SK-N-SH (cell line): ENCODE measurements around the gene SORBS1. TPM values are rescaled to one million over a fixed set of nuclear protein-coding genes. Genes with fewer than 3 reads are reported as not detected.

Experiments
- CTCF ChIA-PET: fragments of 300-600, 350-600 bp; formaldehyde crosslinking; extraction: SDS; loops from one replicate; lab custom pipeline; 2021; lab: Yijun Ruan, JAX
- POLR2A ChIA-PET: fragments of 350-600 bp; sonication (Branson Sonifier 250); formaldehyde crosslinking; extraction: SDS; loops from one replicate; lab custom pipeline; 2020; ENCODE audit warnings: antibody characterized with exemption, inconsistent platforms; lab: Yijun Ruan, JAX
- DNase-seq: peaks from one replicate; pipeline ENCODE4 v3.0.0; 2012
- H2AFZ ChIP-seq: fragments of 200-600 bp; sonication (generic); 2 replicates; pipeline ENCODE4 v1.8.1; 2016; ENCODE audit warnings: antibody characterized with exemption, mild to moderate bottlenecking, low read depth
- H3F3A ChIP-seq: fragments of 200-600 bp; sonication (generic); replicated peaks from 2 replicates; pipeline ENCODE3; 2016; ENCODE audit warnings: antibody characterized with exemption, mild to moderate bottlenecking; ENCODE audit not compliant: insufficient read depth
- H3K27ac ChIP-seq, 2 experiments: fragments of 200-500 bp in 1 of 2; fragments of 200-600 bp in 1 of 2; sonication (Bioruptor generic) in 1 of 2; sonication (generic), shearing (Covaris generic) in 1 of 2; 2 replicates each; pipeline versions ENCODE4 v1.5.1 to v1.6.1; 2014 to 2016; ENCODE audit warnings: low read depth in 2 of 2, inconsistent platforms in 1 of 2, low read length in 1 of 2, mild to moderate bottlenecking in 1 of 2, mixed read lengths in 1 of 2
- H3K27me3 ChIP-seq: fragments of 200-600 bp; sonication (generic), shearing (Covaris generic); 2 replicates; pipeline ENCODE4 v1.6.1; 2016; ENCODE audit warnings: mixed run types; ENCODE audit not compliant: insufficient read depth
- H3K36me3 ChIP-seq, 2 experiments: fragments of 200-500 bp in 1 of 2; fragments of 200-600 bp in 1 of 2; sonication (Bioruptor generic) in 1 of 2; sonication (generic) in 1 of 2; replicated peaks in 1 of 2; 2 replicates each; pipeline versions ENCODE3 to v1.5.1; 2014 to 2016; ENCODE audit warnings: low read length in 1 of 2, mild to moderate bottlenecking in 1 of 2; ENCODE audit not compliant: insufficient read depth in 2 of 2, control insufficient read depth in 1 of 2
- H3K4me1 ChIP-seq, 2 experiments: fragments of 200-500 bp in 1 of 2; fragments of 200-600 bp in 1 of 2; sonication (Bioruptor generic) in 1 of 2; sonication (generic), shearing (Covaris generic) in 1 of 2; 2 replicates each; pipeline versions ENCODE4 v1.5.1 to v1.6.1; 2014 to 2016; ENCODE audit warnings: low read depth in 1 of 2, low read length in 1 of 2, mixed run types in 1 of 2; ENCODE audit not compliant: insufficient read depth in 2 of 2, control insufficient read depth in 1 of 2
- H3K4me2 ChIP-seq: fragments of 200-600 bp; sonication (generic), shearing (Covaris generic); 2 replicates; pipeline ENCODE4 v1.6.1; 2017; ENCODE audit warnings: mixed run types
- H3K4me3 ChIP-seq, 2 experiments: fragments of 200-500 bp in 1 of 2; fragments of 200-600 bp in 1 of 2; sonication (Bioruptor generic) in 1 of 2; sonication (generic), shearing (Covaris generic) in 1 of 2; 2 replicates each; pipeline versions ENCODE4 v1.5.1 to v1.8.1; 2014 to 2016; ENCODE audit warnings: low read depth in 2 of 2, inconsistent platforms in 1 of 2, low read length in 1 of 2, mild to moderate bottlenecking in 1 of 2, mixed read lengths in 1 of 2, moderate library complexity in 1 of 2
- H3K79me2 ChIP-seq: fragments of 200-600 bp; sonication (generic); 2 replicates; pipeline ENCODE4 v1.8.1; 2017; ENCODE audit warnings: mild to moderate bottlenecking; ENCODE audit not compliant: insufficient read depth
- H3K9ac ChIP-seq: fragments of 200-600 bp; sonication (generic); 2 replicates; pipeline ENCODE4 v1.6.1; 2017; ENCODE audit warnings: mixed run types
- H3K9me2 ChIP-seq: fragments of 200-600 bp; sonication (generic); 2 replicates; pipeline ENCODE4 v1.6.1; 2017; ENCODE audit warnings: mixed run types
- H3K9me3 ChIP-seq: fragments of 200-600 bp; sonication (generic); 2 replicates; pipeline ENCODE4 v1.6.1; 2017; ENCODE audit warnings: mixed run types, mild to moderate bottlenecking, moderate library complexity
- H4K20me1 ChIP-seq: fragments of 200-600 bp; sonication (generic); 2 replicates; pipeline ENCODE4 v1.6.1; 2017; ENCODE audit warnings: mild to moderate bottlenecking, mixed run types; ENCODE audit not compliant: insufficient read depth
- CHD2 ChIP-seq: fragments of 150-350 bp; IDR thresholded peaks from 2 replicates; pipeline ENCODE4 v1.6.1; 2018; ENCODE audit warnings: low read length; ENCODE audit not compliant: partially characterized antibody
- FOSL2 ChIP-seq: IDR thresholded peaks from 2 replicates; pipeline ENCODE4 v1.4.0; 2012; ENCODE audit warnings: low read depth, mild to moderate bottlenecking, moderate library complexity, borderline replicate concordance
- POLR2AphosphoS5 ChIP-seq: IDR thresholded peaks from 2 replicates; pipeline ENCODE4 v1.6.1; 2012; ENCODE audit warnings: low read depth, low read length
- RFX5 ChIP-seq: IDR thresholded peaks from 2 replicates; pipeline ENCODE4 v1.6.1; 2012; ENCODE audit warnings: mild to moderate bottlenecking, improper control_type of control experiment, low read length
- TAF1 ChIP-seq: IDR thresholded peaks from 2 replicates; pipeline ENCODE4 v1.6.1; 2012; ENCODE audit warnings: low read depth, mild to moderate bottlenecking, low read length, moderate library complexity, borderline replicate concordance
- TEAD4 ChIP-seq: IDR thresholded peaks from 2 replicates; pipeline ENCODE4 v1.4.0; 2012; ENCODE audit warnings: mild to moderate bottlenecking, borderline replicate concordance; ENCODE audit not compliant: insufficient read depth
- USF1 ChIP-seq: IDR thresholded peaks from 2 replicates; pipeline ENCODE4 v1.4.0; 2012; ENCODE audit warnings: low read depth, borderline replicate concordance
- YY1 ChIP-seq: IDR thresholded peaks from 2 replicates; pipeline ENCODE4 v1.4.0; 2012; ENCODE audit warnings: low read depth, mild to moderate bottlenecking
- WGBS: methylation state at CpG from one replicate; pipeline ENCODE4 v1.1.6; 2017; ENCODE audit warnings: low lambda C conversion rate; 5-methylcytosine and 5-hydroxymethylcytosine counted together
- polyA plus RNA-seq, 3 experiments: library from polyadenylated mRNA; depleted of rRNA; stranded (reverse); fragments of >200 nt; gene quantifications; 2 replicates each; pipeline ENCODE4 v1.2.3, GENCODE V29; 2012
- TF ChIP-seq, protein P1 (sequence below): IDR thresholded peaks from 2 replicates; pipeline ENCODE4 v1.4.0; 2012; ENCODE audit warnings: low read depth, borderline replicate concordance
- TF ChIP-seq, protein P2 (sequence below): fragments of 200-600 bp; sonication (generic); IDR thresholded peaks from 2 replicates; pipeline ENCODE4 v1.6.1; 2017; ENCODE audit warnings: antibody characterized with exemption, mild to moderate bottlenecking, moderate library complexity

The SORBS1 gene
- polyA plus RNA-seq, 1 of the 3 experiments (the other 2 are of a cell fraction): 0.36 TPM

- Histone ChIP-seq H3K4me3 (peak overlapping the region; percentile 85 to 94), H3K4me1 (peaks cover 3 to 4% of the 10 kb centered on the region in 2 experiments; a peak in 1 of 4 replicates), H3K36me3 (no peaks in the 10 kb centered on the region), H3K27me3 (no peaks in the 10 kb centered on the region), H3K9ac (peak overlapping the region; percentile 92), H3K79me2 (peaks cover 56% of the 10 kb centered on the region), H3K9me2 (no peaks in the 10 kb centered on the region), H2AFZ (peak overlapping the region; percentile 88), H3K9me3 (no peaks in the 10 kb centered on the region), H3K27ac (peak overlapping the region in 1 of 2 experiments; percentile 42; a peak in 1 of 4 replicates), H3K4me2 (peak overlapping the region; percentile 82), H3F3A (peaks cover 5% of the 10 kb centered on the region), H4K20me1 (no peaks in the 10 kb centered on the region)
- 76% methylated on average over 14 of the region's 14 CpGs for WGBS
- no peak for DNase-seq
- ChIA-PET POLR2A (no interaction called here), CTCF (interaction anchor here (0.6 to 3.3 kb wide), 4 partner anchors 13 to 73 kb away, joined by 4 to 16 read pairs (median 10); no protein-coding TSS in a partner anchor)
- no peak for TF ChIP-seq USF1
- TF ChIP-seq, protein P1, sequence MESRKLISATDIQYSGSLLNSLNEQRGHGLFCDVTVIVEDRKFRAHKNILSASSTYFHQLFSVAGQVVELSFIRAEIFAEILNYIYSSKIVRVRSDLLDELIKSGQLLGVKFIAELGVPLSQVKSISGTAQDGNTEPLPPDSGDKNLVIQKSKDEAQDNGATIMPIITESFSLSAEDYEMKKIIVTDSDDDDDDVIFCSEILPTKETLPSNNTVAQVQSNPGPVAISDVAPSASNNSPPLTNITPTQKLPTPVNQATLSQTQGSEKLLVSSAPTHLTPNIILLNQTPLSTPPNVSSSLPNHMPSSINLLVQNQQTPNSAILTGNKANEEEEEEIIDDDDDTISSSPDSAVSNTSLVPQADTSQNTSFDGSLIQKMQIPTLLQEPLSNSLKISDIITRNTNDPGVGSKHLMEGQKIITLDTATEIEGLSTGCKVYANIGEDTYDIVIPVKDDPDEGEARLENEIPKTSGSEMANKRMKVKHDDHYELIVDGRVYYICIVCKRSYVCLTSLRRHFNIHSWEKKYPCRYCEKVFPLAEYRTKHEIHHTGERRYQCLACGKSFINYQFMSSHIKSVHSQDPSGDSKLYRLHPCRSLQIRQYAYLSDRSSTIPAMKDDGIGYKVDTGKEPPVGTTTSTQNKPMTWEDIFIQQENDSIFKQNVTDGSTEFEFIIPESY: no peak
- no peak for TF ChIP-seq RFX5
- no peak for TF ChIP-seq FOSL2
- TF ChIP-seq CHD2: no peak
- no peak for TF ChIP-seq TAF1
- no peak for TF ChIP-seq POLR2AphosphoS5
- TF ChIP-seq, protein P2, sequence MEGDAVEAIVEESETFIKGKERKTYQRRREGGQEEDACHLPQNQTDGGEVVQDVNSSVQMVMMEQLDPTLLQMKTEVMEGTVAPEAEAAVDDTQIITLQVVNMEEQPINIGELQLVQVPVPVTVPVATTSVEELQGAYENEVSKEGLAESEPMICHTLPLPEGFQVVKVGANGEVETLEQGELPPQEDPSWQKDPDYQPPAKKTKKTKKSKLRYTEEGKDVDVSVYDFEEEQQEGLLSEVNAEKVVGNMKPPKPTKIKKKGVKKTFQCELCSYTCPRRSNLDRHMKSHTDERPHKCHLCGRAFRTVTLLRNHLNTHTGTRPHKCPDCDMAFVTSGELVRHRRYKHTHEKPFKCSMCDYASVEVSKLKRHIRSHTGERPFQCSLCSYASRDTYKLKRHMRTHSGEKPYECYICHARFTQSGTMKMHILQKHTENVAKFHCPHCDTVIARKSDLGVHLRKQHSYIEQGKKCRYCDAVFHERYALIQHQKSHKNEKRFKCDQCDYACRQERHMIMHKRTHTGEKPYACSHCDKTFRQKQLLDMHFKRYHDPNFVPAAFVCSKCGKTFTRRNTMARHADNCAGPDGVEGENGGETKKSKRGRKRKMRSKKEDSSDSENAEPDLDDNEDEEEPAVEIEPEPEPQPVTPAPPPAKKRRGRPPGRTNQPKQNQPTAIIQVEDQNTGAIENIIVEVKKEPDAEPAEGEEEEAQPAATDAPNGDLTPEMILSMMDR: no peak
- TF ChIP-seq TEAD4: no peak
- no peak for TF ChIP-seq YY1
These were observed 271.2 kb downstream of the SORBS1 start for GRCh38 chr10:95289921-95290421.
